ENCODE measurements around the gene FAM168A. TPM values are rescaled to one million over a fixed set of nuclear protein-coding genes. Genes with fewer than 3 reads are reported as not detected.
"Not testable (repeated sequence)": the region's sequence is repeated elsewhere in the genome, so short reads cannot be mapped to it uniquely, and the experiment has no call there.

The FAM168A gene
- total RNA-seq, 1 donor from 2014 or later, result 28.4 TPM

DNA sequence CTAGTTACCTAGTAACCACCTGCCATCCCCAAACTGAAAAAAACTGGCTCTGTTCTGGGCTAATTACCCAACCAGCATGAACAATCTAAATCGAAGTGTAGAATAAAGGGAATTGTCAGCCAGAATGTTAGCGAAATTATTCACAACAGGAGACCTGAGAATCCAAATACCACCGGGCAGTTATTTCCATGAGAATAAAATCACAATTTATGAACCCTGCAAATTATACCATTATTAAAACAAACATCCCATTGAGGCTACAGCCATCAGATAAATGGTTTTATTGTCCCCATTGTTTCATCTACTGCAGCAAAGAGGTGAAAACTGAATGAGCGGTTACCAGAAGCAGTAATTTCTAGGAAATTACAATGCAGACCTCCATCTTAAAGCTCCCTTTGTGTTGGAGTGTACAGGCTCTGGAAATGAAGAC lies 21.7 kb downstream of the FAM168A start:
- TF ChIP-seq, protein P1, sequence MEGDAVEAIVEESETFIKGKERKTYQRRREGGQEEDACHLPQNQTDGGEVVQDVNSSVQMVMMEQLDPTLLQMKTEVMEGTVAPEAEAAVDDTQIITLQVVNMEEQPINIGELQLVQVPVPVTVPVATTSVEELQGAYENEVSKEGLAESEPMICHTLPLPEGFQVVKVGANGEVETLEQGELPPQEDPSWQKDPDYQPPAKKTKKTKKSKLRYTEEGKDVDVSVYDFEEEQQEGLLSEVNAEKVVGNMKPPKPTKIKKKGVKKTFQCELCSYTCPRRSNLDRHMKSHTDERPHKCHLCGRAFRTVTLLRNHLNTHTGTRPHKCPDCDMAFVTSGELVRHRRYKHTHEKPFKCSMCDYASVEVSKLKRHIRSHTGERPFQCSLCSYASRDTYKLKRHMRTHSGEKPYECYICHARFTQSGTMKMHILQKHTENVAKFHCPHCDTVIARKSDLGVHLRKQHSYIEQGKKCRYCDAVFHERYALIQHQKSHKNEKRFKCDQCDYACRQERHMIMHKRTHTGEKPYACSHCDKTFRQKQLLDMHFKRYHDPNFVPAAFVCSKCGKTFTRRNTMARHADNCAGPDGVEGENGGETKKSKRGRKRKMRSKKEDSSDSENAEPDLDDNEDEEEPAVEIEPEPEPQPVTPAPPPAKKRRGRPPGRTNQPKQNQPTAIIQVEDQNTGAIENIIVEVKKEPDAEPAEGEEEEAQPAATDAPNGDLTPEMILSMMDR (IDR thresholded peaks at IDR 0.05; ENCODE audit: borderline replicate concordance), result no peak
- DNase-seq, result no peak
- Histone ChIP-seq H3K4me3 (no peak overlapping the region), H3K9me3 (replicated peaks) (no peaks in the 10 kb centered on the region), H3K4me1 (peaks cover 4% of the 10 kb centered on the region), H3K36me3 (no peaks in the 10 kb centered on the region), H3K27me3 (ENCODE audit: low read depth) (no peaks in the 10 kb centered on the region), H3K27ac (replicated peaks) (no peak overlapping the region)
- intact Hi-C loops (cut with micrococcal nuclease), result no loop called here

DNA sequence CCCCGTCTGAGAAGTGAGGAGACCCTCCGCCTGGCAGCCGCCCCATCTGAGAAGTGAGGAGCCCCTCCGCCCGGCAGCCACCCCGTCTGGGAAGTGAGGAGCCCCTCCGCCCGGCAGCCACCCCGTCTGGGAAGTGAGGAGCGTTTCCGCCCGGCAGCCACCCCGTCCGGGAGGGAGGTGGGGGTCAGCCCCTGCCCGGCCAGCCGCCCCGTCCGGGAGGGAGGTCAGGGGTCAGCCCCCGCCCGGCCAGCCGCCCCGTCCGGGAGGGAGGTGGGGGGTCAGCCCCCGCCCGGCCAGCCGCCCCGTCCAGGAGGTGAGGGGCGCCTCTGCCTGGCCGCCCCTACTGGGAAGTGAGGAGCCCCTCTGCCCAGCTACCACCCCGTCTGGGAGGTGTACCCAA lies 25.9 kb downstream of the FAM168A start:
- DNase-seq; intact Hi-C loops (cut with micrococcal nuclease): not testable (repeated sequence)

DNA sequence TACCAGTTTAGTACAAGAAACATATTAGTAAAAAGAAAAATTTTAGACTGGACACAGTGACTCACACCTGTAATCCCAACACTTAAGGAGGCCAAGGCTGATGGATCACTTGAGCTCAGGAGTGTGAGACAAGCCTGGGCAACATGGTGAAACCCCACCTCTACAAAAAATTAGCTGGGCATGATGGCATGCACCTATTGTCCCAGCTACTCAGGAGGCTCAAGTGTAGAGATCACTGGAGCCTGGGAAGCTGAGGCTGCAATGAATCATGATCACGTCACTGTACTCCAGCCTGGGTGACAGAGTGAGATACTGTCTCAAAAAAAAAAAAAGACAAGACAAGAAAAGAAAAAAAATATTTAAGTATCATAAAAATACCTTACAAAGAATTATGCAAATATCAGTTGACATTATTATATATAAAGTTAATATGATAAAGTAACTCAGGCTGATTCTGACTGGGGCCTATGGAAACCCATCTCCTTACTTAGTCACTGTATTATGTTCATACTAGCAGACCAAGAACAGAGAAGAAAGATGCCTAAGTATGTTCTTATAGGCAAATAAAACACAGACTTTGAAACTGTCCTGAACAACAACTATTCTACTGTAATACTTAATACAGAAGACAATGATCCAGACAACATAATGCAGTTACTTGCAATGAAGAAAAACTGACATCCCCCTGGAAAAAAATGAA lies 27.3 kb downstream of the FAM168A start:
- Histone ChIP-seq H3K27me3 (ENCODE audit: low read depth) (no peaks in the 10 kb centered on the region), H3K36me3 (no peaks in the 10 kb centered on the region), H3K27ac (replicated peaks) (no peak overlapping the region), H3K4me1 (peaks cover 30% of the 10 kb centered on the region), H3K4me3 (no peak overlapping the region), H3K9me3 (replicated peaks) (no peaks in the 10 kb centered on the region)
- intact Hi-C loops (cut with micrococcal nuclease), result no loop called here
- no peak for DNase-seq
- TF ChIP-seq, protein P1 (IDR thresholded peaks at IDR 0.05; ENCODE audit: borderline replicate concordance), result no peak

More for the DNA sequence above, 25.9 kb downstream of the FAM168A start:
- H3K27me3 ChIP-seq (ENCODE audit: low read depth); H3K9me3 ChIP-seq (replicated peaks); H3K4me3 ChIP-seq; H3K27ac ChIP-seq (replicated peaks); H3K36me3 ChIP-seq: not testable (repeated sequence)
- peaks cover 21% of the 10 kb centered on the region for H3K4me1 ChIP-seq

DNA sequence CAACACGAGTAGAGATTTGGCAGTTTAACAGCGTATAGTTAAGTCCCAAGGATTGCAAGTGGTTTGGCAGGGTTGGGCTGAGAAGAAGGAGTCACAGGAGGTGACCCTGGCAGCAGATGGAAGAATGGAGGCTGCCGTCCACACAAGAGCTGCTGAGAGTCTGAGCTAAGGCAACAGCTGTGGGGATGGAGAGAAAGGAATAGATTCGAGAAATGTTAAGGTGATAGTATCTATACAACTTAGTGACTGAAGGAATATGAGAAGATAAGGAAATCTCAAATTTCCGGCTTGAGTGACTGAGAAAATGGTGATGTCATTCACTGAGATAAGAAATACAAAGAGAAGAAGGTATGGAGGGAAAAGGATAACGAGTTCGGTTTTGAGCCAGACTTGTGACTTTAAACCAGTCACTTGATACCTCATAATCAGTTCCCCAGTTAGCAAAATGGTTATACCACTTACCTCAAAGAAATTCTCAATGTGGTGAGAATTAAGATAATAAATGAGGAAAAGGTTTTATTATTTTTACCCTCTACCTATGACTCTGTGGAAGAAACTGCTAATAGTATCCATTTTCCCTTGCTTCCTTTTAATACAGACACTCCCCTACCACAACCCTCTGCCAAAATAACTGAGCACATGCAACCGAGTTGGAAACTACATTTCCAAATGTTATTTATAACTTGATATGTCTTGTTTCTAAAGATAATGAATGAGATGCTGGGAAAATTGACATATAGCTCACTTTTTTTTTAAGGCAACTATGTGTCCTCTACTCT lies 30.7 kb downstream of the FAM168A start:
- H3K27me3 ChIP-seq (ENCODE audit: low read depth), result no peaks in the 10 kb centered on the region
- no peak overlapping the region for H3K4me3 ChIP-seq
- TF ChIP-seq, protein P1 (IDR thresholded peaks at IDR 0.05; ENCODE audit: borderline replicate concordance), result no peak
- H3K4me1 ChIP-seq, result peaks cover 35% of the 10 kb centered on the region
- intact Hi-C loops (cut with micrococcal nuclease), result no loop called here
- H3K9me3 ChIP-seq (replicated peaks), result no peaks in the 10 kb centered on the region
- H3K27ac ChIP-seq (replicated peaks), result peak overlapping the region; percentile 45
- no peak for DNase-seq
- H3K36me3 ChIP-seq, result no peaks in the 10 kb centered on the region

DNA sequence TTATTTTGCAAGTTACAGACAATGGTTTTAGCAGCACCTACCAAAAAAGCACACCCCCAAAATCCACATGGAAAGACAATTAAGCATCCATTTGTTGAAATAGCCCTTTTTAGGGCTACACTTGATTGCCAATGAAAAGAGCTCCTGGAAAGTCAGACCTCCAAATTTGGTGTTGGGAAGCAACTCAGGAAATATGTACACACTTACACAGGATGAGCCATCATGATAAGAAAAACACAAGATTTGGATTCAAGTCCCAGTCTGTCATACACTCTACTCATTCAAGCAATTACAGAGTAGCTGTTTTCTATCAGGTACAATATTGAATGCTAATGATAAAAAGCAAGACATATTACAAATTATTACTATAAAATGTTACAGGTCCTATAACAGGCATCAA lies 31.5 kb downstream of the FAM168A start:
- Histone ChIP-seq H3K27ac (replicated peaks) (peak overlapping the region; percentile 45), H3K4me3 (no peak overlapping the region), H3K27me3 (ENCODE audit: low read depth) (no peaks in the 10 kb centered on the region), H3K9me3 (replicated peaks) (no peaks in the 10 kb centered on the region), H3K4me1 (peaks cover 35% of the 10 kb centered on the region), H3K36me3 (no peaks in the 10 kb centered on the region)
- TF ChIP-seq, protein P1 (IDR thresholded peaks at IDR 0.05; ENCODE audit: borderline replicate concordance), result no peak
- no peak for DNase-seq
- intact Hi-C loops (cut with micrococcal nuclease), result no loop called here

DNA sequence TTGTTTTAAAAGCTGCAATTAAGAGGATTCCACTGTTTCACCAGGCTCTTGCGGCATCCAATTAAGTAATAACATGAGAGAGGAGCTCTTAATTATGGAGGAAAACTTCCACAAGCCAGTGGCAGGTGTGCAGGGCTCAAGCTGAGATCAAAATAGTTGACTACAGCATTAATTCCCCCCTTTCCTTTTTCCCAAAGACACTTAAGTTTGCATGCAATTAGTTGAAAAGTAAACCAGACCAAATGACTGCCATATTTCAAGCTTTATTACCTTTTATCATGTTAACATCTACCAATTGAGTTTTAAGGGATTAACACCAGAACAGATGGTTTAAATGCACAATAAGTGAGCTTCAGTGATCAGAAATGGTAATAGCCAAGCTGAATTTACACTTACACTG lies 32.1 kb downstream of the FAM168A start:
- Histone ChIP-seq H3K36me3 (no peaks in the 10 kb centered on the region), H3K9me3 (replicated peaks) (no peaks in the 10 kb centered on the region), H3K4me1 (peaks cover 34% of the 10 kb centered on the region), H3K27me3 (ENCODE audit: low read depth) (no peaks in the 10 kb centered on the region), H3K27ac (replicated peaks) (no peak overlapping the region), H3K4me3 (no peak overlapping the region)
- TF ChIP-seq, protein P1 (IDR thresholded peaks at IDR 0.05; ENCODE audit: borderline replicate concordance), result no peak
- intact Hi-C loops (cut with micrococcal nuclease), result no loop called here
- DNase-seq, result no peak

Measured in left ventricle myocardium inferior (tissue), 1 donor.